H9 (cell line): ENCODE data around the gene TOMM40L. TPM values are rescaled to one million over a fixed set of nuclear protein-coding genes. Genes with fewer than 3 reads are reported as not detected.

ENCODE experiments used
- DNase-seq: peaks from one replicate; pipeline ENCODE4 v3.0.0-alpha.2; 2017
- H2AFZ ChIP-seq: one replicate; pipeline ENCODE4 v1.6.1; 2013; ENCODE audit warnings: mild to moderate bottlenecking, low read length, control low read depth, moderate library complexity
- H2AK5ac ChIP-seq: 2 replicates; pipeline ENCODE4 v1.6.1; 2013; ENCODE audit warnings: low read length, control low read depth, mixed read lengths; ENCODE audit not compliant: insufficient read length
- H2BK120ac ChIP-seq: one replicate; pipeline ENCODE4 v1.6.1; 2013; ENCODE audit warnings: low read depth, mild to moderate bottlenecking, low read length, control low read depth, inconsistent platforms; ENCODE audit not compliant: poor library complexity, severe bottlenecking
- H2BK12ac ChIP-seq: 2 replicates; pipeline ENCODE4 v1.6.1; 2013; ENCODE audit warnings: low read length, control low read depth, mixed read lengths, low read depth; ENCODE audit not compliant: insufficient read length
- H2BK15ac ChIP-seq: 2 replicates; pipeline ENCODE4 v1.6.1; 2013; ENCODE audit warnings: low read depth, low read length, control low read depth
- H2BK20ac ChIP-seq: one replicate; pipeline ENCODE4 v1.6.1; 2013; ENCODE audit warnings: low read depth, mild to moderate bottlenecking, low read length, control low read depth, inconsistent platforms; ENCODE audit not compliant: poor library complexity, severe bottlenecking
- H2BK5ac ChIP-seq: 2 replicates; pipeline ENCODE4 v1.6.1; 2013; ENCODE audit warnings: low read length, control low read depth, mixed read lengths; ENCODE audit not compliant: insufficient read length
- H3K14ac ChIP-seq: 2 replicates; pipeline ENCODE4 v1.6.1; 2013; ENCODE audit warnings: low read length, control low read depth; ENCODE audit not compliant: insufficient read depth
- H3K18ac ChIP-seq: 2 replicates; pipeline ENCODE4 v1.6.1; 2013; ENCODE audit warnings: low read depth, mild to moderate bottlenecking, mixed read lengths, low read length, control low read depth; ENCODE audit not compliant: insufficient read length
- H3K23ac ChIP-seq: 2 replicates; pipeline ENCODE4 v1.6.1; 2013; ENCODE audit warnings: low read length, control low read depth, mixed read lengths, low read depth; ENCODE audit not compliant: insufficient read length
- H3K23me2 ChIP-seq: 2 replicates; pipeline ENCODE4 v1.6.1; 2013; ENCODE audit warnings: low read depth, mild to moderate bottlenecking, mixed read lengths, low read length, control low read depth; ENCODE audit not compliant: insufficient read length, poor library complexity, severe bottlenecking
- H3K27ac ChIP-seq: 2 replicates; pipeline ENCODE4 v1.5.1; 2013; ENCODE audit warnings: low read length, control low read depth, mixed read lengths, low read depth; ENCODE audit not compliant: insufficient read length
- H3K27me3 ChIP-seq: 2 replicates; pipeline ENCODE4 v1.6.1; 2013; ENCODE audit warnings: low read length, control low read depth, inconsistent platforms; ENCODE audit not compliant: insufficient read depth
- H3K4ac ChIP-seq: 2 replicates; pipeline ENCODE4 v1.6.1; 2013; ENCODE audit warnings: low read depth, mild to moderate bottlenecking, control low read depth, inconsistent platforms, low read length, moderate library complexity
- H3K4me1 ChIP-seq: 2 replicates; pipeline ENCODE4 v1.6.1; 2013; ENCODE audit warnings: low read length, control low read depth, inconsistent platforms; ENCODE audit not compliant: insufficient read depth
- H3K4me2 ChIP-seq: 2 replicates; pipeline ENCODE4 v1.6.1; 2013; ENCODE audit warnings: low read length, control low read depth, mixed read lengths; ENCODE audit not compliant: insufficient read length, insufficient read depth
- H3K56ac ChIP-seq: 2 replicates; pipeline ENCODE4 v1.6.1; 2013; ENCODE audit warnings: low read depth, mild to moderate bottlenecking, mixed read lengths, low read length, control low read depth; ENCODE audit not compliant: insufficient read length
- H3K79me1 ChIP-seq: 2 replicates; pipeline ENCODE4 v1.6.1; 2013; ENCODE audit warnings: low read depth, mild to moderate bottlenecking, moderate library complexity, low read length, control low read depth, inconsistent platforms; ENCODE audit not compliant: insufficient read depth, poor library complexity, severe bottlenecking
- H3K79me2 ChIP-seq: 2 replicates; pipeline ENCODE4 v1.6.1; 2013; ENCODE audit warnings: low read length, control low read depth, inconsistent platforms; ENCODE audit not compliant: insufficient read depth
- H3K9ac ChIP-seq: 2 replicates; pipeline ENCODE4 v1.6.1; 2013; ENCODE audit warnings: low read length, control low read depth, mixed read lengths; ENCODE audit not compliant: insufficient read length; ENCODE audit errors: extremely low read depth
- H3K9me3 ChIP-seq: one replicate; pipeline ENCODE4 v1.6.1; 2013; ENCODE audit warnings: low read depth, low read length, inconsistent platforms; ENCODE audit not compliant: control insufficient read depth
- H3T11ph ChIP-seq: one replicate; pipeline ENCODE4 v1.6.1; 2013; ENCODE audit warnings: mild to moderate bottlenecking, low read length, control low read depth, inconsistent platforms
- H4K20me1 ChIP-seq: one replicate; pipeline ENCODE4 v1.6.1; 2013; ENCODE audit not compliant: control insufficient read depth, insufficient read length, insufficient read depth
- H4K5ac ChIP-seq: 2 replicates; pipeline ENCODE4 v1.6.1; 2013; ENCODE audit warnings: low read depth, mild to moderate bottlenecking, mixed read lengths, low read length, control low read depth; ENCODE audit not compliant: insufficient read length
- H4K8ac ChIP-seq: replicated peaks from 2 replicates; pipeline ENCODE4 v1.6.1; 2013; ENCODE audit warnings: low read length, control low read depth, mixed read lengths, low read depth; ENCODE audit not compliant: insufficient read length
- H4K91ac ChIP-seq: 2 replicates; pipeline ENCODE4 v1.6.1; 2013; ENCODE audit warnings: low read depth, mild to moderate bottlenecking, moderate library complexity, mixed read lengths, low read length, control low read depth; ENCODE audit not compliant: insufficient read length
- H3K27ac Mint-ChIP-seq, 3 experiments: 2 replicates in 2 of 3; 3 replicates in 1 of 3; pipeline ENCODE4 v1.8.0; 2020 to 2021; ENCODE audit warnings: mixed read lengths in 3 of 3, mild to moderate bottlenecking in 1 of 3, moderate library complexity in 1 of 3
- H3K27me3 Mint-ChIP-seq: 2 replicates; pipeline ENCODE4 v1.8.0; 2021; ENCODE audit warnings: low read depth, mild to moderate bottlenecking, moderate library complexity, mixed read lengths
- H3K36me3 Mint-ChIP-seq, 3 experiments: 2 replicates in 2 of 3; 3 replicates in 1 of 3; pipeline ENCODE4 v1.8.0; 2020 to 2021; ENCODE audit warnings: low read depth in 3 of 3, mixed read lengths in 3 of 3; ENCODE audit not compliant: insufficient read depth in 1 of 3
- H3K4me1 Mint-ChIP-seq, 2 experiments: 2 replicates each; pipeline ENCODE4 v1.8.0; 2020; ENCODE audit warnings: mixed read lengths in 2 of 2
- H3K4me3 Mint-ChIP-seq, 2 experiments: 2 replicates in 1 of 2; 3 replicates in 1 of 2; pipeline ENCODE4 v1.8.0; 2020 to 2021; ENCODE audit warnings: mild to moderate bottlenecking in 2 of 2, mixed read lengths in 2 of 2, moderate library complexity in 1 of 2
- H3K9me3 Mint-ChIP-seq, 2 experiments: 2 replicates in 1 of 2; 3 replicates in 1 of 2; pipeline ENCODE4 v1.8.0; 2020; ENCODE audit warnings: mild to moderate bottlenecking in 2 of 2, mixed read lengths in 2 of 2, moderate library complexity in 1 of 2
- WGBS: extraction: QIAGEN DNeasy Blood & Tissue Kit; methylation state at CpG from one replicate; pipeline ENCODE4 v1.1.7; 2013; ENCODE audit warnings: missing lambda C conversion rate, low lambda C conversion rate, mixed read lengths; ENCODE audit not compliant: insufficient read length; ENCODE audit errors: extremely low coverage; 5-methylcytosine and 5-hydroxymethylcytosine counted together
- total RNA-seq: library from RNA; stranded (reverse); gene quantifications from 2 replicates; pipeline ENCODE4 v1.2.1, GENCODE V29; 2021
- TF ChIP-seq, protein P1 (sequence below): fragments of 200-600 bp; sonication (generic); conservative IDR thresholded peaks from 3 replicates; pipeline ENCODE4 v1.8.0; 2021; ENCODE audit warnings: antibody characterized with exemption, mild to moderate bottlenecking

TOMM40L gene
- total RNA-seq, 1 experiment from 2014 or later, result 13.5 TPM

DNA sequence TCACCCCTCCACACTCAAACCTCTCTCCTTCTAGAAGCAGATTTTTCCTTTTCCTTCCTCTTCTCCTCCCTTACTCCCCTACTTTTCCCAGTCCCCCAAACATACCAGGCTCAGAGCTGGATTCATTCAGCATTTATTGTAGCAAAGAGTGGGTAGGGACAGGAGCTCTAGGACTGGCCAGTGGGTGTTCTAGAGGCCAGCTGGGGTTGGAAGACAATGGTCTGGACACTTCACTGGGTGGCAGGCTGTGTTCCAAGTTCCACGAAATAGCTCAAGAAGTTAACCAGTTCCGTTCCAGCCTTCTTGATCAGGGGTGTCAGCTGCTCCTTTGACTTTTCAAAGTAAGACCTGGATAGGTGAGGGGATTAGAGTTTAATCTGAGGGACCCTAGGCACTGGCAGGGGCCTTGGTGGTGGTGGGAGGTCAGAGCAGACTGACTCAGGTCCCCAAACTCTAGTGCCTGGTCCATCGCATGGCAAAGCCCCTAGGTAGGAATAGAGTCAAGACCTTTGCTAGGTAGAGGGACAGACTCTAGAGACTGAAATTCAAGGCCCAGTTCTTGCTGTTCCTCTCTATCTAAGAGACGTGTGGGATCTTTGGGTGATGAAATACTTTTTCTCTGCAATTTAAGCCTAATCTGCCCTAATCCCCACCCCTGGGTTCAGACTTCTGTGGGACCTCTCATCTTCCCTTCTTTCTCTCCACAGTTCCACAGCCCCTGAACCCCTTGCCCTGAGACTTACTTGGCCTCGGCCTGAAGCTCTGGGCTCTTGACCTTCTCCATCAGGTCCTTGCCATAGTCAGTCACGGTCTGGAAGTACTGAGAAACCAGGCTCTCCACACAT, 3.5 kb upstream of the TOMM40L start:
- Histone ChIP-seq H3K9ac (no peak overlapping the region), H3K27me3 (no peaks in the 10 kb centered on the region), H2BK12ac (no peak overlapping the region), H4K91ac (no peak overlapping the region), H2BK120ac (no peak overlapping the region), H3K4me1 (peaks cover 8% of the 10 kb centered on the region; the same call in 1 of the 2 replicates), H2BK5ac (no peak overlapping the region), H4K5ac (no peak overlapping the region), H3K4me2 (no peak overlapping the region), H2BK15ac (no peak overlapping the region), H2BK20ac (no peak overlapping the region), H3T11ph (no peak overlapping the region), H3K18ac (no peak overlapping the region), H4K20me1 (no peaks in the 10 kb centered on the region), H3K14ac (no peak overlapping the region; the same call in 1 of the 2 replicates), H3K9me3 (no peaks in the 10 kb centered on the region), H3K23ac (no peak overlapping the region), H3K27ac (no peak overlapping the region), H3K4ac (no peak overlapping the region), H3K23me2 (no peaks in the 10 kb centered on the region), H2AK5ac (no peak overlapping the region), H3K79me1 (no peaks in the 10 kb centered on the region), H4K8ac (no peak overlapping the region), H3K79me2 (no peaks in the 10 kb centered on the region), H2AFZ (no peak overlapping the region), H3K56ac (no peak overlapping the region)
- H3K4me3 Mint-ChIP-seq, result no peak overlapping the region
- peak overlapping the region in 1 of 3 experiments; percentile 23; a peak in 1 of 7 replicates for H3K27ac Mint-ChIP-seq
- H3K27me3 Mint-ChIP-seq, result no peaks in the 10 kb centered on the region
- peaks cover 0 to 2% (median 0%) of the 10 kb centered on the region in 3 experiments; a peak in 1 of 7 replicates for H3K36me3 Mint-ChIP-seq
- H3K4me1 Mint-ChIP-seq, result peaks cover 30 to 51% of the 10 kb centered on the region in 2 experiments
- WGBS, result no CpG with 5 or more reads among the region's 6 CpGs
- no peak for DNase-seq
- TF ChIP-seq, protein P1, sequence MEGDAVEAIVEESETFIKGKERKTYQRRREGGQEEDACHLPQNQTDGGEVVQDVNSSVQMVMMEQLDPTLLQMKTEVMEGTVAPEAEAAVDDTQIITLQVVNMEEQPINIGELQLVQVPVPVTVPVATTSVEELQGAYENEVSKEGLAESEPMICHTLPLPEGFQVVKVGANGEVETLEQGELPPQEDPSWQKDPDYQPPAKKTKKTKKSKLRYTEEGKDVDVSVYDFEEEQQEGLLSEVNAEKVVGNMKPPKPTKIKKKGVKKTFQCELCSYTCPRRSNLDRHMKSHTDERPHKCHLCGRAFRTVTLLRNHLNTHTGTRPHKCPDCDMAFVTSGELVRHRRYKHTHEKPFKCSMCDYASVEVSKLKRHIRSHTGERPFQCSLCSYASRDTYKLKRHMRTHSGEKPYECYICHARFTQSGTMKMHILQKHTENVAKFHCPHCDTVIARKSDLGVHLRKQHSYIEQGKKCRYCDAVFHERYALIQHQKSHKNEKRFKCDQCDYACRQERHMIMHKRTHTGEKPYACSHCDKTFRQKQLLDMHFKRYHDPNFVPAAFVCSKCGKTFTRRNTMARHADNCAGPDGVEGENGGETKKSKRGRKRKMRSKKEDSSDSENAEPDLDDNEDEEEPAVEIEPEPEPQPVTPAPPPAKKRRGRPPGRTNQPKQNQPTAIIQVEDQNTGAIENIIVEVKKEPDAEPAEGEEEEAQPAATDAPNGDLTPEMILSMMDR, result no peak
- H3K9me3 Mint-ChIP-seq, result no peaks in the 10 kb centered on the region
